DMS153 treated with DMSO at 0.1 percent for 48 hours (cell line): ENCODE data around the gene EPB41.
"Not testable (repeated sequence)": the region's sequence is repeated elsewhere in the genome, so short reads cannot be mapped to it uniquely, and the experiment has no call there.

Source experiments
- DNase-seq: peaks from one replicate; lab custom pipeline; 2025; ENCODE audit not compliant: unreplicated experiment; lab: John Stamatoyannopoulos, UW

EPB41 gene

GRCh38 chr1:29124366-29125236 lies 210.2 kb downstream of the EPB41 start:
- DNase-seq, result no peak

GRCh38 chr1:29125237-29125641 lies 210.9 kb downstream of the EPB41 start:
- no peak for DNase-seq

- no peak for DNase-seq
These were observed 211.4 kb downstream of the EPB41 start for GRCh38 chr1:29125788-29126187.

- no peak for DNase-seq
These were observed 211.8 kb downstream of the EPB41 start for GRCh38 chr1:29126198-29126597.

- no peak for DNase-seq
These were observed 214.4 kb downstream of the EPB41 start for GRCh38 chr1:29128739-29129138.

GRCh38 chr1:29129916-29130315 lies 215.5 kb downstream of the EPB41 start:
- DNase-seq, result no peak

GRCh38 chr1:29131056-29131455 lies 216.7 kb downstream of the EPB41 start:
- not testable (repeated sequence) for DNase-seq

GRCh38 chr1:29133861-29134694 lies 219.7 kb downstream of the EPB41 start:
- DNase-seq, result no peak

- DNase-seq, result no peak
These were observed 220.3 kb downstream of the EPB41 start for GRCh38 chr1:29134695-29135028.

- DNase-seq, result no peak
These were observed 222.1 kb downstream of the EPB41 start for GRCh38 chr1:29136391-29136915.

- no peak for DNase-seq
These were observed 228.3 kb downstream of the EPB41 start for GRCh38 chr1:29142714-29143113.

- no peak for DNase-seq
These were observed 229.8 kb downstream of the EPB41 start for GRCh38 chr1:29144178-29144577.

GRCh38 chr1:29145739-29146437 lies 231.5 kb downstream of the EPB41 start:
- no peak for DNase-seq

- DNase-seq, result no peak
These were observed 234.5 kb downstream of the EPB41 start for GRCh38 chr1:29148656-29149491.

GRCh38 chr1:29150346-29150745 lies 236.0 kb downstream of the EPB41 start:
- not testable (repeated sequence) for DNase-seq

GRCh38 chr1:29152046-29152805 lies 237.9 kb downstream of the EPB41 start:
- no peak for DNase-seq

GRCh38 chr1:29156543-29157268 lies 242.3 kb downstream of the EPB41 start:
- DNase-seq, result no peak

GRCh38 chr1:29157269-29157601 lies 242.9 kb downstream of the EPB41 start:
- DNase-seq, result no peak

- no peak for DNase-seq
These were observed 245.4 kb downstream of the EPB41 start for GRCh38 chr1:29159773-29160172.
